Spleen (tissue), 7 donors: Measurements from ENCODE around the gene SYNPO.

Experiments
- POLR2A ChIP-seq, 3 donors: fragments of 450-650 bp; IDR thresholded peaks; one replicate each; pipeline ENCODE4 v1.5.1; 2017; ENCODE audit warnings: antibody characterized with exemption in 3 of 3, mild to moderate bottlenecking in 1 of 3
- TF ChIP-seq, protein P1 (sequence below), 11 experiments: fragments of 200-600 bp in 7 of 11; fragments of 450-650 bp in 4 of 11; sonication (generic) in 4 of 11; IDR thresholded peaks in 8 of 11; conservative IDR thresholded peaks in 3 of 11; 1 replicate in 7 of 11; 2 replicates in 4 of 11; pipeline versions ENCODE4 v1.4.0 to v1.8.0; 2016 to 2021; ENCODE audit warnings: antibody characterized with exemption in 11 of 11, inconsistent platforms in 4 of 11, mild to moderate bottlenecking in 1 of 11
- donor health status: DM: no; HTN: no; CAD: no; lungs with moderate emphysema.
- donor health status: DM: no; HTN: no; CAD: no.
- donor health status: DM: no; HTN: no; CAD: no.

DNA sequence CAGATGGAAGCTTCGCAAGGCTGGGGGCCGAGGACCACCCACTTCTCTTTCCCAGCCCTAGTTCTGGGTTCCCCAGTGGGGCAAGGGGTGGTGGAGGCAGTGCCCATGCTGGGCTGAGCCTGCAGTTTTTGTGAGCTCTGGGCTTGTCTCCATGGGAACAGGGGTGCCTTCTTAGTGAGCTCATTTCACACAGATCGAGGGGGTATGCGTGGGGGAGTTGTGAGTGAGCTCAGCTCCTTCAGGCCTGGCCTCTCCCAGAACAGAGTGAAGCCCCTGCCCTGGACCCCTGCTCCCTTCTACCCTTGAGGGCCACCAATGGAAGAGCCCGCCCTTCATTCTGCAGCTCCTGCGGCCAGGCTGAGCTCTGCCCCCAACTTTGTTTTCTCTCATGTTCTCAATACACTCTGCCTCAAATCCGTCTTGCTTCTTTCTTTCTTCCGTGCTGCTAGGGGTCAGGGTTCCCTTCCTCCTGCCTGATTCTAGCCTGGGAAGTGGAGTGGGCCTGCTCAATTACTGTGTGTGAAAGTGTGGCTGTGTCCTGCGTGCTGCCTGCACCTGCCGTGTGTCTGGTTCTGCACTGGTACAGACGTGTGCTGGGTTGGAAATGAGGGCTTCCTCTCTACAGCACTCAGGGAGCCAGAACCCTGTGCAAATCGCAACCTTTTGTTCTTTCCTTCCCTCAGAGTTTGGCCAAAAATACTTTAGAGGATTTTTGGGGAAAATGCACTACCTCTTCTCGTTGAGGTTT is 11.6 kb downstream of the SYNPO start:
- TF ChIP-seq, protein P1, sequence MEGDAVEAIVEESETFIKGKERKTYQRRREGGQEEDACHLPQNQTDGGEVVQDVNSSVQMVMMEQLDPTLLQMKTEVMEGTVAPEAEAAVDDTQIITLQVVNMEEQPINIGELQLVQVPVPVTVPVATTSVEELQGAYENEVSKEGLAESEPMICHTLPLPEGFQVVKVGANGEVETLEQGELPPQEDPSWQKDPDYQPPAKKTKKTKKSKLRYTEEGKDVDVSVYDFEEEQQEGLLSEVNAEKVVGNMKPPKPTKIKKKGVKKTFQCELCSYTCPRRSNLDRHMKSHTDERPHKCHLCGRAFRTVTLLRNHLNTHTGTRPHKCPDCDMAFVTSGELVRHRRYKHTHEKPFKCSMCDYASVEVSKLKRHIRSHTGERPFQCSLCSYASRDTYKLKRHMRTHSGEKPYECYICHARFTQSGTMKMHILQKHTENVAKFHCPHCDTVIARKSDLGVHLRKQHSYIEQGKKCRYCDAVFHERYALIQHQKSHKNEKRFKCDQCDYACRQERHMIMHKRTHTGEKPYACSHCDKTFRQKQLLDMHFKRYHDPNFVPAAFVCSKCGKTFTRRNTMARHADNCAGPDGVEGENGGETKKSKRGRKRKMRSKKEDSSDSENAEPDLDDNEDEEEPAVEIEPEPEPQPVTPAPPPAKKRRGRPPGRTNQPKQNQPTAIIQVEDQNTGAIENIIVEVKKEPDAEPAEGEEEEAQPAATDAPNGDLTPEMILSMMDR (IDR thresholded peaks at IDR 0.05 in 8 of 11, conservative IDR thresholded peaks at IDR 0.05 in 3 of 11): no peak
- TF ChIP-seq POLR2A (IDR thresholded peaks at IDR 0.05): no peak
